GM10266 (cell line): ENCODE data around the gene ADISSP.

Experiments used
- DNase-seq: peaks from one replicate; pipeline ENCODE4 v3.0.0; 2012; ENCODE audit errors: extremely low spot score
- CTCF ChIP-seq: IDR thresholded peaks from 2 replicates; pipeline ENCODE4 v1.5.1; 2012; ENCODE audit warnings: mild to moderate bottlenecking, low read depth; ENCODE audit not compliant: control insufficient read depth, insufficient read depth; ENCODE audit errors: missing control alignments

Gene ADISSP

DNA sequence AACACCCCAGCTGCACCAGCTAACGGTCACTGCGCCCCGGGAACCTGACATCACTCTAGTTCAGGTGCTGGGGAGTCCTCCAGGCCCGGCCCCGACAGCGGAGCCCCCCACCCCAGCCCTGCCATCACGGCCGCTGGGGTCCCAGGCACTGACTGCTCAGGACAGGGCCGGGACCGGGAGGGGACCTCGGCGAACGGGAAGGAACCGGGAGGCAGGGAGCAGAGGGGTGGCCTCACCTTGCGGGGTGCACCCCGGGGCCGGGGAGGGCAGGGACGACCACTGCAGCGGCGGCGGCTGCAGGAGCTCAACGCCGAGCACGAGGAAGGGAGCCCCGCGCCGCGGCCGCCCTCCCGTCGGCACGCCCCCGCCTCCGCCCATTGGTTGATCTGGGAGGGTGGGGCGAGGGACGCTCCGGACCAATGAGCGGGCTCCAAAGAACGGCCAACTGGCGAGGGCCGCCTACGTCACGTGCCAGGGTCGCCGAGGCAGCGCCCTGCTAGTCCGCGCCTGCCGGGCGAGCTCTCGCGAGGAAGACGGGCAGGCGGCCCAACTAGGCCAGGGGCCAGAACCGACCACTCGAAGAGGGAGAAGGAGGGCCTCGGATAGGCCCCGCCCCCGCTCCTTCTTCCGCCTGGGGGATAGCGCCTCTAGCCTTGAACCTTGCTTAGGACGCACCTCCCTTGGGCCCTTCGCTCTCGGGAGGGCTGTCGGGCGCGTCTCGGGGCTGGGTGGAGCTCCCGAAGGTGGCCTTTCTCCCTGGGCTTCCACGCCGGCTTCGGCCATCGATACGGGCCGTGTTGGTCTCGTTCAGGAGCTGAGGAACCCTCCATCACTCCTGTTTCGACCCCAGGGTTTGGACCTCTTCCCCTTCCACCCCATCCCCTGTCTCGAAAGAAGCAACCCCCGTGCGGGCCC lies at the start of gene ADISSP:
ADISSP (minus strand) TSS at position 327 of the 915 bp plus-strand sequence. CDS start 7,653 bp downstream, outside the sequence.
- DNase-seq: peak; percentile 99
- TF ChIP-seq CTCF: peak; percentile 33

GRCh38 chr20:3815703-3816315 lies 48.3 kb upstream of the ADISSP start:
- no peak for DNase-seq
- no peak for TF ChIP-seq CTCF

GRCh38 chr20:3814928-3815495 lies 47.5 kb upstream of the ADISSP start:
- no peak for DNase-seq
- TF ChIP-seq CTCF: no peak

GRCh38 chr20:3813848-3814581 lies 46.5 kb upstream of the ADISSP start:
- no peak for DNase-seq
- no peak for TF ChIP-seq CTCF

DNA sequence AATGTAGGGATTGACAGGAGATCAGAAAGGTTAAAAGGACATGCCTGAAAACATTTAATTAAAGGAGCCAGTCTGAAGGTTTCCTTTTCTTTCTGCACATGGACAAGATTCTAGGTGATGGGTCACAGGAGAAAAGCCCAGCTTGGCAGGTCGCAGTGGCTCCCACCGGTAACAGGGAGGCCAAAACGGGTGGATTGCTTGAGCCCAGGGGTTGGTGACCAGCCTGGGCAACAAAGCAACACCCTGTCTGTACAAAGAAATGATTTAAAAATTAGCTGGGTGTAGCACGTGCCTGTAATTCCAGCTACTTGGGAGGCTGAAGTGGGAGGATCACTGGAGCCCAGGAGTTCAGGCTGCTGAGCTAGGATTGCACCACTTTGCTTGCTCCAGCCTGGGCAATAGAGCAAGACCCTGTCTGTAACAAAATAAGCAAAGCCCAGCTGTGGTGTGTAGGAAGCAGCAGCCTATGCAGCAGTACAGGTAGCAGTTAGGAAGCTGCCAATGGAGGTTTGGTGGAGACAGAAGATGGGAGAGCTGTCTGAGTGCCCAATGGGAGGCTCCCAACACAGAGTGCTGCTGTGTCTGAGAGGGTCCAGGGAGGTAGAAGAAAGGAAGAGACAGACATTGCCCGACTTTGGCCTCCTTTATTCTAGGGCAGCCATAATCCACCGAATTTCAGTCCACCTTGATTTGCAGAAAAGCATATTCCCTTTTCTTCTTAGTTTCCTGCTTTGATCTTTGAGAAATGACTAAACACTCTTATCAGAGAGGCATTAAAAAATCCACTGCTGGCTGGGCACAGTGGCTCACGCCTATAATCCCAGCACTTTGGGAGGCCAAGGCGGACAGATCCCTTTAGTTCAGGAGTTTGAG lies 45.7 kb upstream of the ADISSP start:
- no peak for DNase-seq
- TF ChIP-seq CTCF: no peak

DNA sequence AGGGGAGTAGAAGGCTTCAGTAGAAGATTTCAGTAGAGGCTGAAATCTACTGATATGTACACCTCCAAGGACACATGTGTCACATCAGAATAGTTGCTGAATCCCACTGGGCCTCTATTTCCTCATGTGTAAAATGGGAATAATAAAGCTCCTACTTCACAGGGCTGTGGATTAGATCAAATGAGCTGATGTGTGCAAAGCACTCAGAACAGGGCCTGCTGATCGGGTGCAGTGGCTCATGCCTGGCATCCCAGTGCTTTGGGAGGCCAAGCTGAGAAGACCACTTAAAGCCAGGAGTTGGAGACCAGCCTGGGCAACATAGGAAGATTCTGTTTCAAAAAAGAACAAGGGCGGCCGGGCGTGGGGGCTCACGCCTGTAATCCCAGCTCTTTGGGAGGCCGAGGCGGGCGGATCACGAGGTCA lies 44.7 kb upstream of the ADISSP start:
- no peak for TF ChIP-seq CTCF

More for the DNA sequence above, 44.7 kb upstream of the ADISSP start:
- no peak for DNase-seq
